GM21515 (cell line): ENCODE results near the gene SLC6A1.

Experiments used
- ATAC-seq: cut with Tn5 transposase; IDR thresholded peaks from one replicate; pipeline ENCODE4 v1.9.1; 2021; ENCODE audit not compliant: unreplicated experiment

The SLC6A1 gene

GRCh38 chr3:10970306-10970960, 22.1 kb upstream of the SLC6A1 start:
- ATAC-seq: no peak

- no peak for ATAC-seq
Observed at GRCh38 chr3:10972072-10972782, 20.3 kb upstream of the SLC6A1 start.

- ATAC-seq: no peak
Observed at GRCh38 chr3:10973046-10973595, 19.4 kb upstream of the SLC6A1 start.

GRCh38 chr3:10974131-10974530, 18.4 kb upstream of the SLC6A1 start:
- ATAC-seq: no peak

GRCh38 chr3:10974746-10975375, 17.7 kb upstream of the SLC6A1 start:
- ATAC-seq: no peak

- ATAC-seq: no peak
Observed at GRCh38 chr3:10975695-10976234, 16.8 kb upstream of the SLC6A1 start.

- ATAC-seq: no peak
Observed at GRCh38 chr3:10976770-10977169, 15.8 kb upstream of the SLC6A1 start.

- ATAC-seq: no peak
Observed at GRCh38 chr3:10977892-10978510, 14.5 kb upstream of the SLC6A1 start.

- ATAC-seq: no peak
Observed at GRCh38 chr3:10978956-10979355, 13.6 kb upstream of the SLC6A1 start.

GRCh38 chr3:10980312-10980711, 12.2 kb upstream of the SLC6A1 start:
- no peak for ATAC-seq

- no peak for ATAC-seq
Observed at GRCh38 chr3:10981031-10981430, 11.5 kb upstream of the SLC6A1 start.

- ATAC-seq: no peak
Observed at GRCh38 chr3:10981961-10982360, 10.6 kb upstream of the SLC6A1 start.

GRCh38 chr3:10982782-10983181, 9.8 kb upstream of the SLC6A1 start:
- no peak for ATAC-seq

- ATAC-seq: no peak
Observed at GRCh38 chr3:10983219-10983916, 9.2 kb upstream of the SLC6A1 start.

- no peak for ATAC-seq
Observed at GRCh38 chr3:10984371-10984896, 8.1 kb upstream of the SLC6A1 start.

GRCh38 chr3:10985181-10985580, 7.4 kb upstream of the SLC6A1 start:
- ATAC-seq: no peak

- ATAC-seq: no peak
Observed at GRCh38 chr3:10986592-10986991, 6.0 kb upstream of the SLC6A1 start.

- ATAC-seq: no peak
Observed at GRCh38 chr3:10988001-10988665, 4.4 kb upstream of the SLC6A1 start.

GRCh38 chr3:10988991-10989484, 3.5 kb upstream of the SLC6A1 start:
- no peak for ATAC-seq
